GM12873 (cell line): ENCODE results near the gene SLC6A2.

Experiments
- TF ChIP-seq, protein P1 (sequence below): IDR thresholded peaks from 2 replicates; pipeline ENCODE4 v1.5.1; 2012; ENCODE audit warnings: low read depth, mild to moderate bottlenecking, moderate library complexity, low read length, control low read depth; ENCODE audit not compliant: insufficient read depth; ENCODE audit errors: missing control alignments

The SLC6A2 gene

DNA sequence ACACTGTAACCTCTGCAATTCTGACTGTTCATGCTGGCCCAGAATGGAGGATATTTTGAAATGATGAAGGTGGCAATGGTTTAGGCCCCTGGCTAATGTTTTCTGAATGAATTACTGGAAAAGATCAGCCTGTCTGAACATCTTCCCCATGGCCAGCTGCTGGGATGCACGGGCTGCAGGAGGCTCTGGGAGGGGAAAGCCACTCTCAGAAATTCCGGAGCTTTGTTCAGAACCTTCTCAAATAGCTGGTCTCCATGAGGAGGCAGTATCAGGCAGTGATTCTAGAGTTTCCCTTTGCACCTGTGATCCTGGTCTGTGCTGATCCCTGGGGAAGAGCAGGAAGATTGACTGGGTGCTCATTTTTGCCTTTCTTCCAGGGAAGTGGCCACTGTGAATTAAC, 5.0 kb downstream of the SLC6A2 start:
- TF ChIP-seq, protein P1, sequence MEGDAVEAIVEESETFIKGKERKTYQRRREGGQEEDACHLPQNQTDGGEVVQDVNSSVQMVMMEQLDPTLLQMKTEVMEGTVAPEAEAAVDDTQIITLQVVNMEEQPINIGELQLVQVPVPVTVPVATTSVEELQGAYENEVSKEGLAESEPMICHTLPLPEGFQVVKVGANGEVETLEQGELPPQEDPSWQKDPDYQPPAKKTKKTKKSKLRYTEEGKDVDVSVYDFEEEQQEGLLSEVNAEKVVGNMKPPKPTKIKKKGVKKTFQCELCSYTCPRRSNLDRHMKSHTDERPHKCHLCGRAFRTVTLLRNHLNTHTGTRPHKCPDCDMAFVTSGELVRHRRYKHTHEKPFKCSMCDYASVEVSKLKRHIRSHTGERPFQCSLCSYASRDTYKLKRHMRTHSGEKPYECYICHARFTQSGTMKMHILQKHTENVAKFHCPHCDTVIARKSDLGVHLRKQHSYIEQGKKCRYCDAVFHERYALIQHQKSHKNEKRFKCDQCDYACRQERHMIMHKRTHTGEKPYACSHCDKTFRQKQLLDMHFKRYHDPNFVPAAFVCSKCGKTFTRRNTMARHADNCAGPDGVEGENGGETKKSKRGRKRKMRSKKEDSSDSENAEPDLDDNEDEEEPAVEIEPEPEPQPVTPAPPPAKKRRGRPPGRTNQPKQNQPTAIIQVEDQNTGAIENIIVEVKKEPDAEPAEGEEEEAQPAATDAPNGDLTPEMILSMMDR = no peak

DNA sequence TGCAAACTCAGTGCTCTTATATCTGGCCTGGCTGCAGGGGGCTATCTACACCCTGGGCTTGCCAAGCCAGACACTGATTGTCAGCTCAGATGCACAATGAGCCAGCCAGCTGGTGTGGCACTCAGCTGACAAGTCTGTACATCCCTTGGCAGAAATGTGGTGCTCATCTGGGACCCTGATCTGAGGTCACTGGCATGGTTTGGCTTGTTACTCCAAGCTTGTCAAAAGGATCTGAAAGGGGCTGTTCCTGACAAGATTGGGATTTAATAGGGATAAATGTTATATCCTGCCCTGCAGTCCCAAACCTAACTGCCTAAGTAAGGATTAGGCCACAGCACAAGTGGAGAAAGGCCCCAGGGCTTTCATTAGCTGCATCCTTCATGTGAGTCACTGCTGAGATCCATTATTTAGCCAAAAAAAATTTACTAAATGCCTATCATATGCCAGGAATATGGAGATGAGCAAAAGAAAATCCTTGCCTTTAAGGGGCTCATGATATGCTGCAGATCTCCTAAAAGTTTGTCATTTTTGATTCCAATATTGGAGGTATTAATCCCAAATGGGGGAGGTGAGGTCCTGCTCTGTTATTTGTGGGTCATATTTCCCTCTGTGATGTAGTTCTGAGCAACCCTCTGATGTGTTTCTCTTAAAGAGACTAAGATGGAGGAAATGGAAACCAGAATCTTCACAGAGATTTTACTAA, 6.3 kb downstream of the SLC6A2 start:
- TF ChIP-seq, protein P1 = no peak

DNA sequence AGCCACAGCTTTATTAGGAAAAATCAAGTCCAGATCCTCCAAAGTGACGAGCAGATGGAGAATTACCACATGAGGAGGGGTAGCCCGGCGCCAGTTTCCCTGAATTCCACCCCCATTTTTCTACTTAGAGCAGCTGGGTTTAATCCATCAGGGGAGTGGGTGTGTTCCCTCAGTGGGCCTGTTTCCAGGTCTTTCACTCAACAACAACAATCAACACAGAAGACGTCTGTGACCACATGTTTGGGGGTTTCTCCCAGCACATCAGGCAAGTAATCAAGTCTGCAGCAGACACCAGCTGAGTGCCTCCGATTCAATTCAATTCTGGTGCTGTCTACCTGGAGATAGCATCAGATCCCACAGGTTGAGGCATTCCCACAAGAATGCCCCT, 6.8 kb downstream of the SLC6A2 start:
- TF ChIP-seq, protein P1 = no peak

DNA sequence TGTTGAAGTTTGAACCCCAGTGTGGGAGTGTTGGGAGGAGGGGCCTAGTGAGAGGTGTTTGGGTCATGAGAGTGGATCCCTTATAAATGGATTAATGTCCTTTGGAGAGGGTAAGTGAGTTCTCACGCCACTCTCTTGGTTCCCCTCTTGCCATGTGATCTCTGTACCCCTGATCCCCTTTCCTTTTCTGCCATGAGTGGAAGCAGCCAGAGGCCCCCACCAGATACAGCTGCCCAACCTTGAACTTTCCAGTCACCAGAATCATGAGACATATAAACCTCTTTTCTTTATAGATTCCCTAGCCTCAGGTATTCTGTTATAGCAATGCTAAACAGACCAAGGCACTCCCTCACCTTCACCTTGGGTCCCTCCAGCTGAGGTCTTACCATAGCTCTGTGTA, 7.4 kb downstream of the SLC6A2 start:
- TF ChIP-seq, protein P1 = no peak

DNA sequence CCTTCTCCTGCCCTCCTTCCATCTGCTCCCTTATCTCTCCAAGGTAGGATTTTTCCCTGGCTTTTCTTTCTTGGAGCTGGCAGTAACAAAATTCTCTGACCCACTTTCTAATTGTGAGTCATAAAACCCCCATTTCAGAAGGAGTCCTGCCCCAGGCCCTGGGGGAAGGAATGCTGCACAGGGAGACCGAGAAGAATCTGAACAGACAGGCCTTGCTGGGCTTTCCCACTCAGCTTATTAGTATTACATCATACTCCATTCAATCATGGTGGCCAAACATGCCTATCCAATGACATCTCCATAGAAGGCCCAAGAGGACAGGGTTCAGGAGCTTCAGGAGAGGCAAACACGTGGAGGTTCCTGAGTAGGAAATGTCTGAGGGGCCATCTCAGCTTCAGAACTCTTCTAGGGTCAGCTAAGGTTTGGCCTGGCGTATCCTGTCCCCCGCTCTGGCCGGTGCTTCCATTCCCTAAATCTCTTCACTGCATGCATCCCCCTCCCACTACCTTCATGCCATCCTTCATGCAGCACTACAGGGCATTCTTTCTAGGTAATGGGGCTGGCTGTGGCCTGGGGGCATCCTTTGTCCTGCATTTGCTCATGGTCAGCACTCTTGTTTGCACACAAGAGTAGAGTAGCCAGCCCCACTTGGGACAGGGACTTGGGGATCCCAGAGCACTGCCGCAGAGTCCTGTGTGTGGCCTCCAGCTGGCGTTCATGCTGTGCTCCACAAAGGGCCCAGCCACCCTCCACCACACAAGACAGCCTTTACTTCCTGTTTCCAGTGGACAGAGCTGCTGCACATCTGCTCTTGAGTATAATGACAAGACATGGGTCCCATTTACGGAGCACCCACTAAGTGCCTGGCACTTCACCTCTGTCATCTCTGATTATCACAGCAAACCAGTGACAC, 8.2 kb downstream of the SLC6A2 start:
- TF ChIP-seq, protein P1 = no peak

DNA sequence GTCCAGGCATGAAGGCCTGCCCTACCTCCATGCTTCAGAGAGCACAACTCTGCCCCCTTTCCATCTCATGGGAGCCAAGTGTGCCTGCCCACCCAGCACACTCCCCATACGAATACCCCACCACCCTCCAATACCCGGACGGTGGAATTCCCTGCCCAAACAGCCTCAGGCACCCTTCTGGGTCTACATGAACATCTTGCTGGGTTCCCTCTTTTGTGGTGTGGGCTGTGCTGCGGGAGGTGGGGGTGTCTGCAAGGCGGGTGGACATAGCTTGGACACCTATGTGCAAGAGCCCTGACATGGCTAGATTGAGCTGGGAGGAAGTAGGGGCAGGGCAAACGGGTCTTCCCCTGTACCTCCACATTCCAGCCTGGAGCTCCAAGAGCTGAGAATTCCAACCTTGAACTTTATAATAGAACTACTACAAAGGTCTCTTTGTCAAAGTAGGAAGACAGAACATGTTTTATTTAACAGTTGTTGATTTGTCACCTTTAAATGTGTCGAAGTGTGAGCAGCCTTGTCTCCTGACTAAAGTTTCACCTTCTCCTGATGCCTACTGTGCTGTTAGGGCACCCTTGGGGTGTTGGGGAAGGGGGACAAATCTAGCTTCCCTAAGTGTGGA, 9.1 kb downstream of the SLC6A2 start:
- TF ChIP-seq, protein P1 = no peak

DNA sequence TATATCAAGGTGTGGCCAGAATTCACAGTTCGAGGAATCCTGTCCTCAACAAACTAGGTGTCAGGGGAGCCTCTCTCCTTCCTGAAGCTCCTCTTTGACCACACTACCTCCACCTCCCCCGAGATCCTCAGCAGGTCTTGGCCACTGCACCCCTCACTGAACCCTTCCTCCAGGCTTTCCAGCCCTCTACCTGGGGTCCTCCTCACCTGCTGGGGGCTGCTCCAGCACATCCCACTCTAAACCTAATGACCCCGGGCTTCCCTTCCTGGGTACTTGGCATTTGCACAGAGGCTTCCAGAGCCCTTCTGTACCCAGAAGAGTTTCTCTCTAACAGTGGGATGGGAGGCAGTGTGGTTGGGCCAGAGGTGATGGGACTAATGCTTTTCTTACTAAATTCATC, 9.7 kb downstream of the SLC6A2 start:
- TF ChIP-seq, protein P1 = no peak
